IMR-90 (cell line): Measurements from ENCODE around the gene SLC25A21. TPM values are rescaled to one million over a fixed set of nuclear protein-coding genes. Genes with fewer than 3 reads are reported as not detected.

Experiments used
- ATAC-seq: fragments of 200-7000 bp; cut with Tn5 transposase; 2 replicates; pipeline ENCODE4 v1.9.1; 2020; ENCODE audit warnings: low read depth, mild to moderate bottlenecking, moderate library complexity
- BruUV-seq: library from RNA; stranded (reverse); fragments of 400-500 nt; replicated peaks from 2 replicates; lab custom pipeline; 2021; lab: Mats Ljungman, UMichigan
- CTCF ChIA-PET: fragments of 300-600 bp; formaldehyde crosslinking; extraction: SDS; loops from one replicate; lab custom pipeline; 2021; ENCODE audit warnings: antibody characterized with exemption; lab: Yijun Ruan, JAX
- POLR2A ChIA-PET: fragments of 300-600 bp; sonication (Branson Sonifier 250); formaldehyde crosslinking; loops from one replicate; lab custom pipeline; 2022; ENCODE audit warnings: antibody characterized with exemption; ENCODE audit not compliant: unreplicated experiment; lab: Charles Lee
- DNase-seq: peaks from one replicate; pipeline ENCODE4 v3.0.0; 2013
- H2AFZ ChIP-seq: replicated peaks from 2 replicates; pipeline ENCODE3; 2013; ENCODE audit warnings: low read length, mild to moderate bottlenecking; ENCODE audit not compliant: poor library complexity
- H2AK5ac ChIP-seq: 2 replicates; pipeline ENCODE4 v1.6.1; 2013; ENCODE audit warnings: low read depth, low read length, inconsistent platforms
- H2AK9ac ChIP-seq: replicated peaks from 2 replicates; pipeline ENCODE3; 2013; ENCODE audit warnings: mild to moderate bottlenecking, low read depth, low read length, moderate library complexity; ENCODE audit not compliant: poor library complexity
- H2BK120ac ChIP-seq: 2 replicates; pipeline ENCODE4 v1.6.1; 2013; ENCODE audit warnings: low read depth, low read length, inconsistent platforms
- H2BK15ac ChIP-seq: 3 replicates; pipeline ENCODE4 v1.6.1; 2013; ENCODE audit warnings: low read depth, low read length, inconsistent platforms
- H2BK20ac ChIP-seq: 2 replicates; pipeline ENCODE4 v1.6.1; 2013; ENCODE audit warnings: low read depth, mild to moderate bottlenecking, inconsistent platforms, low read length, moderate library complexity
- H2BK5ac ChIP-seq: 2 replicates; pipeline ENCODE4 v1.6.1; 2013; ENCODE audit warnings: mild to moderate bottlenecking, low read depth, low read length, inconsistent platforms; ENCODE audit not compliant: poor library complexity, severe bottlenecking
- H3K14ac ChIP-seq: replicated peaks from 2 replicates; pipeline ENCODE4 v1.6.1; 2013; ENCODE audit warnings: low read depth, low read length, inconsistent platforms
- H3K18ac ChIP-seq: 2 replicates; pipeline ENCODE4 v1.6.1; 2013; ENCODE audit warnings: low read depth, low read length, control low read depth
- H3K23ac ChIP-seq: 2 replicates; pipeline ENCODE4 v1.6.1; 2013; ENCODE audit warnings: low read depth, low read length, inconsistent platforms
- H3K27ac ChIP-seq: 2 replicates; pipeline ENCODE4 v1.5.1; 2013; ENCODE audit warnings: mild to moderate bottlenecking, control low read depth, low read length; ENCODE audit not compliant: insufficient read depth
- H3K27me3 ChIP-seq: 2 replicates; pipeline ENCODE4 v1.6.1; 2013; ENCODE audit warnings: low read length; ENCODE audit not compliant: control insufficient read depth, insufficient read depth
- H3K36me3 ChIP-seq: 2 replicates; pipeline ENCODE4 v1.6.1; 2013; ENCODE audit warnings: low read length, mixed read lengths; ENCODE audit not compliant: control insufficient read depth, insufficient read depth
- H3K4ac ChIP-seq: 2 replicates; pipeline ENCODE4 v1.6.1; 2013; ENCODE audit warnings: low read depth, low read length, inconsistent platforms
- H3K4me1 ChIP-seq: 2 replicates; pipeline ENCODE4 v1.6.1; 2013; ENCODE audit warnings: low read length, mixed read lengths; ENCODE audit not compliant: control insufficient read depth, insufficient read depth
- H3K4me2 ChIP-seq: 2 replicates; pipeline ENCODE4 v1.6.1; 2013; ENCODE audit warnings: low read depth, mild to moderate bottlenecking, control low read depth, low read length, moderate library complexity
- H3K4me3 ChIP-seq: 2 replicates; pipeline ENCODE4 v1.5.1; 2013; ENCODE audit warnings: low read depth, mild to moderate bottlenecking, control low read depth, low read length, moderate library complexity; ENCODE audit not compliant: insufficient read depth
- H3K56ac ChIP-seq: 2 replicates; pipeline ENCODE4 v1.6.1; 2013; ENCODE audit warnings: low read length, inconsistent platforms; ENCODE audit not compliant: insufficient read depth; ENCODE audit errors: extremely low read depth
- H3K79me1 ChIP-seq, 2 experiments: 2 replicates each; pipeline ENCODE4 v1.6.1; 2013; ENCODE audit warnings: low read length in 2 of 2, inconsistent platforms in 1 of 2, low read depth in 1 of 2
- H3K9ac ChIP-seq: 2 replicates; pipeline ENCODE4 v1.6.1; 2013; ENCODE audit warnings: low read depth, low read length, control low read depth
- H3K9me1 ChIP-seq: 2 replicates; pipeline ENCODE4 v1.6.1; 2013; ENCODE audit warnings: low read length, inconsistent platforms; ENCODE audit not compliant: insufficient read depth
- H3K9me3 ChIP-seq: 2 replicates; pipeline ENCODE4 v1.6.1; 2013; ENCODE audit warnings: low read length; ENCODE audit not compliant: control insufficient read depth, insufficient read depth
- H4K20me1 ChIP-seq: 2 replicates; pipeline ENCODE4 v1.6.1; 2013; ENCODE audit warnings: low read length, inconsistent platforms; ENCODE audit not compliant: insufficient read depth
- H4K5ac ChIP-seq: 2 replicates; pipeline ENCODE4 v1.6.1; 2013; ENCODE audit warnings: mild to moderate bottlenecking, low read depth, low read length, control low read depth
- H4K8ac ChIP-seq, 2 experiments: 2 replicates each; pipeline ENCODE4 v1.6.1; 2013; ENCODE audit warnings: low read depth in 2 of 2, low read length in 2 of 2, control low read depth in 1 of 2, inconsistent platforms in 1 of 2
- H4K91ac ChIP-seq: 2 replicates; pipeline ENCODE4 v1.6.1; 2013; ENCODE audit warnings: low read depth, low read length, inconsistent platforms; ENCODE audit not compliant: insufficient read depth
- BHLHE40 ChIP-seq: fragments of 150-350 bp; IDR thresholded peaks from 2 replicates; pipeline ENCODE4 v1.6.1; 2016; ENCODE audit warnings: mild to moderate bottlenecking, low read depth, low read length
- CEBPB ChIP-seq: IDR thresholded peaks from 2 replicates; pipeline ENCODE4 v1.6.1; 2012; ENCODE audit warnings: low read depth, low read length, improper control_type of control experiment
- CHD1 ChIP-seq: IDR thresholded peaks from 2 replicates; pipeline ENCODE4 v1.6.1; 2012; ENCODE audit warnings: low read depth, low read length, improper control_type of control experiment
- CTCF ChIP-seq: conservative IDR thresholded peaks from 2 replicates; pipeline ENCODE4 v1.5.1; 2012; ENCODE audit warnings: mild to moderate bottlenecking, low read depth, low read length, improper control_type of control experiment
- FOS ChIP-seq: fragments of 150-350 bp; IDR thresholded peaks from 2 replicates; pipeline ENCODE4 v1.6.1; 2016; ENCODE audit warnings: low read depth, low read length
- MAFK ChIP-seq: IDR thresholded peaks from 2 replicates; pipeline ENCODE4 v1.6.1; 2012; ENCODE audit warnings: low read depth, low read length, improper control_type of control experiment
- MAZ ChIP-seq: IDR thresholded peaks from 2 replicates; pipeline ENCODE4 v1.6.1; 2012; ENCODE audit warnings: low read depth, mild to moderate bottlenecking, low read length, improper control_type of control experiment, moderate library complexity, borderline replicate concordance
- MXI1 ChIP-seq: IDR thresholded peaks from 2 replicates; pipeline ENCODE4 v1.6.1; 2012; ENCODE audit warnings: low read depth, mild to moderate bottlenecking, low read length, moderate library complexity, borderline replicate concordance
- POLR2A ChIP-seq: IDR thresholded peaks from 2 replicates; pipeline ENCODE4 v1.6.1; 2012; ENCODE audit warnings: mild to moderate bottlenecking, low read depth, low read length
- RAD21 ChIP-seq: IDR thresholded peaks from 2 replicates; pipeline ENCODE4 v1.6.1; 2012; ENCODE audit warnings: low read length, improper control_type of control experiment
- RCOR1 ChIP-seq: IDR thresholded peaks from 2 replicates; pipeline ENCODE4 v1.6.1; 2012; ENCODE audit warnings: mild to moderate bottlenecking, low read length, improper control_type of control experiment; ENCODE audit not compliant: insufficient replicate concordance
- RFX5 ChIP-seq: IDR thresholded peaks from 2 replicates; pipeline ENCODE4 v1.8.0; 2012; ENCODE audit warnings: low read depth, mild to moderate bottlenecking, low read length, moderate library complexity
- SMC3 ChIP-seq: fragments of 150-350 bp; IDR thresholded peaks from 2 replicates; pipeline ENCODE4 v1.6.1; 2016; ENCODE audit warnings: low read depth, mild to moderate bottlenecking, antibody characterized with exemption, low read length, moderate library complexity
- WGBS, 2 experiments: methylation state at CpG; one replicate each; pipeline versions ENCODE4 v1.1.5 to v1.1.7; 2013; ENCODE audit warnings: missing lambda C conversion rate in 2 of 2; ENCODE audit not compliant: insufficient read length in 1 of 2; ENCODE audit errors: extremely low coverage in 2 of 2; 5-methylcytosine and 5-hydroxymethylcytosine counted together
- dilution Hi-C: fragments of 300-500 bp; cut with HindIII; formaldehyde crosslinking; loops from one replicate; pipeline ENCODE4 v1.14.3; 2018; ENCODE audit warnings: low sequenced_read_pairs; ENCODE audit not compliant: unreplicated experiment
- in situ Hi-C: fragments of 300-500 bp; cut with MboI; formaldehyde crosslinking; loops from 3 replicates; pipeline ENCODE4 v1.14.3; 2019; ENCODE audit warnings: low sequenced_read_pairs, inconsistent platforms, mixed read lengths
- intact Hi-C: fragments of 100-400 bp; cut with micrococcal nuclease; formaldehyde crosslinking; loops from 2 replicates; pipeline ENCODE4 v1.10.0; 2022
- polyA plus RNA-seq, 3 experiments: library from polyadenylated mRNA; depleted of rRNA; stranded (reverse); fragments of >200 nt; gene quantifications; 2 replicates each; pipeline ENCODE4 v1.2.3, GENCODE V29; 2012; ENCODE audit warnings: low replicate concordance in 1 of 3
- total RNA-seq: library from RNA; depleted of rRNA; stranded (reverse); fragments of >200 nt; gene quantifications from 2 replicates; pipeline ENCODE4 v1.2.3, GENCODE V29; 2012
- TF ChIP-seq, protein P1 (sequence below): fragments of 150-350 bp; IDR thresholded peaks from 2 replicates; pipeline ENCODE4 v1.6.1; 2017; ENCODE audit warnings: mild to moderate bottlenecking, antibody characterized with exemption, low read length, low read depth
- TF ChIP-seq, protein P2 (sequence below): fragments of 150-350 bp; IDR thresholded peaks from 2 replicates; pipeline ENCODE4 v1.6.1; 2016; ENCODE audit warnings: low read depth, mild to moderate bottlenecking, low read length, moderate library complexity, borderline replicate concordance

The SLC25A21 gene
- total and polyA plus RNA-seq, 2 of the 4 experiments (the other 2 are of a cell fraction): 0.62 to 0.90 TPM

- no peak overlapping the region for H3K18ac ChIP-seq
- no peaks in the 10 kb centered on the region for H3K36me3 ChIP-seq
- no peak overlapping the region for H3K56ac ChIP-seq
- no peak for ATAC-seq
- no peaks in the 10 kb centered on the region for H4K20me1 ChIP-seq
- H2BK20ac ChIP-seq: no peak overlapping the region
- peaks cover 5% of the 10 kb centered on the region; the same call in 1 of the 2 replicates for H3K4me1 ChIP-seq
- dilution Hi-C loops (no loop called here), in situ Hi-C loops (no loop called here), intact Hi-C loops (no loop called here)
- no peak overlapping the region for H2AK5ac ChIP-seq
- H3K14ac ChIP-seq: no peak overlapping the region
- no peak overlapping the region for H4K8ac ChIP-seq
- H3K4ac ChIP-seq: no peak overlapping the region
- no peak overlapping the region for H4K5ac ChIP-seq
- peaks cover 73% of the 10 kb centered on the region for H3K27me3 ChIP-seq
- H3K79me1 ChIP-seq: no peaks in the 10 kb centered on the region
- CTCF ChIA-PET: no interaction called here
- no peak overlapping the region for H3K9ac ChIP-seq
- no peak overlapping the region for H4K91ac ChIP-seq
- DNase-seq: no peak
- WGBS, 2 experiments: no CpG with 5 or more reads among the region's 9 CpGs
- no peak overlapping the region for H3K27ac ChIP-seq
- no peak overlapping the region for H2AK9ac ChIP-seq
- H3K9me1 ChIP-seq: no peaks in the 10 kb centered on the region
- peaks cover 11% of the 10 kb centered on the region for H3K9me3 ChIP-seq
- no peak overlapping the region for H2AFZ ChIP-seq
- no peak overlapping the region for H3K4me3 ChIP-seq
- no peak overlapping the region for H2BK15ac ChIP-seq
- no TSS peak for BruUV-seq
- POLR2A ChIA-PET: no interaction called here
- no peak overlapping the region for H3K4me2 ChIP-seq
- H2BK5ac ChIP-seq: no peak overlapping the region
- H2BK120ac ChIP-seq: no peak overlapping the region
- no peak overlapping the region for H3K23ac ChIP-seq
- TF ChIP-seq SMC3: no peak
- TF ChIP-seq, protein P1, sequence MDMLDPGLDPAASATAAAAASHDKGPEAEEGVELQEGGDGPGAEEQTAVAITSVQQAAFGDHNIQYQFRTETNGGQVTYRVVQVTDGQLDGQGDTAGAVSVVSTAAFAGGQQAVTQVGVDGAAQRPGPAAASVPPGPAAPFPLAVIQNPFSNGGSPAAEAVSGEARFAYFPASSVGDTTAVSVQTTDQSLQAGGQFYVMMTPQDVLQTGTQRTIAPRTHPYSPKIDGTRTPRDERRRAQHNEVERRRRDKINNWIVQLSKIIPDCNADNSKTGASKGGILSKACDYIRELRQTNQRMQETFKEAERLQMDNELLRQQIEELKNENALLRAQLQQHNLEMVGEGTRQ: no peak
- no peak for TF ChIP-seq RCOR1
- no peak for TF ChIP-seq MAZ
- TF ChIP-seq CTCF: no peak
- TF ChIP-seq POLR2A: no peak
- TF ChIP-seq BHLHE40: no peak
- TF ChIP-seq FOS: no peak
- TF ChIP-seq CEBPB: no peak
- no peak for TF ChIP-seq MXI1
- no peak for TF ChIP-seq RFX5
- no peak for TF ChIP-seq MAFK
- TF ChIP-seq CHD1: no peak
- TF ChIP-seq, protein P2, sequence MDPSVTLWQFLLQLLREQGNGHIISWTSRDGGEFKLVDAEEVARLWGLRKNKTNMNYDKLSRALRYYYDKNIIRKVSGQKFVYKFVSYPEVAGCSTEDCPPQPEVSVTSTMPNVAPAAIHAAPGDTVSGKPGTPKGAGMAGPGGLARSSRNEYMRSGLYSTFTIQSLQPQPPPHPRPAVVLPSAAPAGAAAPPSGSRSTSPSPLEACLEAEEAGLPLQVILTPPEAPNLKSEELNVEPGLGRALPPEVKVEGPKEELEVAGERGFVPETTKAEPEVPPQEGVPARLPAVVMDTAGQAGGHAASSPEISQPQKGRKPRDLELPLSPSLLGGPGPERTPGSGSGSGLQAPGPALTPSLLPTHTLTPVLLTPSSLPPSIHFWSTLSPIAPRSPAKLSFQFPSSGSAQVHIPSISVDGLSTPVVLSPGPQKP: no peak
- TF ChIP-seq RAD21: no peak
Observed at GRCh38 chr14:36664322-36665193, 507.8 kb downstream of the SLC25A21 start.
